ENCODE results near the gene GRIN2C.

Gene GRIN2C

DNA sequence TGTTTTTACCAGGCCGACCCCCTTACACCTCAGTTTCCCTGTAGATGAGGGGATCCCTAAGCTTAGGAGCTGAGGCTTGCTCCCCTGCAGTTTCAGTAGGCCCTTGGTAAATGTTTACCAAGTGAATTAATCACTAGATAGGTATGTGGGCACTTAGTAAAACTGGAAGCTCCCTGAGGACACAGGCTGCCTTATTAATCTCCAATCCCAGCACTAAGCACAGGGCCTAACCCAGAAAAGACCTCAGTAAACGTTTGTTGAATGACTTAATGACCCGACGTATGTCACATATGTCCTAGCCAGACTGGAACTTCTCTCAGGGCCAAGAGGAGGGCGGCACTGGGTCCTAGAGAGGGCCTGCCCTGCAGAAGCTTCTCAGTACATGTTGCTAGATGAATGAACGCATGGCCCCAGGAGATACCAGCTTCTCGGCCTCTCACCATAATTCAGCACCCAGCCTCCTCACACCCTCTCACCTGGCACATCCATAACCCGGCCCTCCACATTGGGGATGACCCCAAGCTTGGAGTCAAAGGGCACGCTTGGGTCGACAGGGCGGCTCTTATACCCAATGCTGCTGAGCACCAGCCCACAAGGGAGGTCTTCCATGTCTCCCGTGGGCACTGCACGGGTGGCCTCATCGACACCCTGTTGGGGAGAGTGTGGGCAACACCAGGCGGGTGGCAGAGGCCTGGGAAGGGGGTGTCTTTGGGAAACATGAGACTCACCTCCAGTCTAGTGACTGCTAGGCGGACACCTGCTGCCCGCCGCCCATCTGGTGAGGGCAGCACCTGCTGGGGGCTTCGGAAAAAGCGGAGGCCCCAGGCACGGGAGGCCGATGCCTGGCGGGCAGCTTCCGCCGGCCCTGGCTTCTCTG, 4.0 kb upstream of the GRIN2C start:
- no peak for DNase-seq

DNA sequence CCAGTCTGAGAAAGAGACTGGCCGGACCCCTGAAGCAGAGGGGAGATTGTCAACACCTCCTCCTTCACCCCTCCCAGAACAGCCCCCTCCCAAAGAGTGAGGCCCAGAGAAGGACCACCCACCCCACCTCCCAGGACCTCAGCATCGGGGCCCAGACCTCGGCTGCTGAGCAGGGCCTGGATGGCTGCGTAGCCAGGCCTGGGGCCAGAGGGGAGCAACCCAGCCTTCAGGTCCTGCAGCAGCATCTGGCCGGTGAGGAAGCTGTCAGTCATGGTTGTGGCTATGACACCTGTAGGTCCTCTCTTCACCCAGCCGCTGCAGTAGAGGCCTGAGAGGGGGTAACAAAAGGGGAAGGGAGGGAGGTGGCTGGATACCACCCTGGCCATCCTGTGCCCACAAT, 3.2 kb upstream of the GRIN2C start:
- no peak for DNase-seq

- DNase-seq, result no peak
These were observed 2.6 kb upstream of the GRIN2C start for GRCh38 chr17:74862108-74862901.

DNA sequence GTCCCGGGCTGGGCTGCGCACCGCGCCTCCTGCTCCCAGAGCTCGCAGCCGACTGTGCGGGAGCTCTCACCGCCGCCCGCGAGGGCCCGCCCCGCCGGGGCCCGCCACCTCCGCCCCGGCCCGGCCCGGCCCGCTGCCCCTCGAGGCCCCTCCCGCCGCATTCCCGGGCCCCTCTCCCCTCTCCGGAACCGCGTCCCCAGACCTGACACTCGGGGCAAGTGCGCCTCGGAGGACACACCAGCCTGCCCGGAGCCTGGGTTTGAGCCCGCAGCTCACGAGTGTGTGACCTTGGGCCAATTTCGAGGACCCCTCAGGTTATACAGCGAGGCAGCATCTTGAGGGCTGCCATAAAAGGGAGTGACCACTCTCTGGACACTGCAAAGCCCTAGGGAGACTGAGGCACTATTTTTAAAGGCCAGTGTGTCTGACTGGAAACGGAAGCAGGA, 2.0 kb upstream of the GRIN2C start:
- no peak for DNase-seq

GRCh38 chr17:74860872-74861661, 1.4 kb upstream of the GRIN2C start:
- no peak for DNase-seq

GRCh38 chr17:74860229-74860871, 665 bp upstream of the GRIN2C start:
- DNase-seq, result no peak

GRCh38 chr17:74858672-74859458, 820 bp downstream of the GRIN2C start:
- DNase-seq, result no peak

- no peak for DNase-seq
These were observed 2.5 kb downstream of the GRIN2C start for GRCh38 chr17:74857191-74857590.

GRCh38 chr17:74856112-74856511, 3.6 kb downstream of the GRIN2C start:
- no peak for DNase-seq

DNA sequence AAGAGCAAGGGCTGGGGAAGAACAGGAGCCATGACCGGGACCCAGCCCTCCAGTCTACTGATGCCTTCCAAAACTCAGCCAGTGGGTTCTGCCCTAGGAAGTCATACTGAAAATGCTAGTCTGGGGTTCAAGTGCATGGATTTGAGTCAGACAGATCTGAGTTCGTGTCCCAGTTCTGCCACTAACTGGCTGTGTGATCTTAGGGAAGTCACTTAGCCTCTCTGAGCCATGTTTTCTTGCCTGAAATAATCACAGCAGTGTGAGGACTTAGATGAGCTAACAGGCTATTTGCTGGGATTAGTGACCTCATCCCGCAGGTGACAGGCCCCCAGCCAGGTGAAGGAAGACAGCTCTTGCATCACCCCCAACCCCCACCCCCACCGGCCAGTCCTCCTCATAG, 4.4 kb downstream of the GRIN2C start:
- DNase-seq, result no peak

GRCh38 chr17:74854792-74855191, 4.9 kb downstream of the GRIN2C start:
- DNase-seq, result no peak

- no peak for DNase-seq
These were observed 6.0 kb downstream of the GRIN2C start for GRCh38 chr17:74853669-74854068.

- DNase-seq, result no peak
These were observed 6.7 kb downstream of the GRIN2C start for GRCh38 chr17:74853048-74853397.

- DNase-seq, result no peak
These were observed 7.2 kb downstream of the GRIN2C start for GRCh38 chr17:74852237-74853047.

- no peak for DNase-seq
These were observed 8.0 kb downstream of the GRIN2C start for GRCh38 chr17:74851612-74852236.

DNA sequence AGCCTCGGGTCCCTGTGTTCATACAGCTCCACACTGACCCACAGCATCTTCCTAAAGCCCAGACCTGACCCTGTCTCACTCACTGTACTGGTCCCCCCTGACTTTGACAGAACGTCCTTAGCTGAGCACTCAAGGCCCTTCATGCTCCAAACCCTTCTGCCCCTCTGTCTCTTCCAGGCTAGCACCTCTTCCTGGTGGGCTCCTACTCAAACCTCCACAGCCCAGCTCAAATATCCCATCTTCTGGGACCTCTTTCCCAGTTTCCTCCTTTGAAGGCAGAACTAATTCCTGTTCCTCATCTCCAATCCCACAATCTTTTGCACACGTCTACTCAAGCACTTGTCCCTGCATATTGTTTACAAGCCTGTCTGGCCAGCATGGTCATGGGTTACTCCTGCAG, 8.8 kb downstream of the GRIN2C start:
- no peak for DNase-seq

DNA sequence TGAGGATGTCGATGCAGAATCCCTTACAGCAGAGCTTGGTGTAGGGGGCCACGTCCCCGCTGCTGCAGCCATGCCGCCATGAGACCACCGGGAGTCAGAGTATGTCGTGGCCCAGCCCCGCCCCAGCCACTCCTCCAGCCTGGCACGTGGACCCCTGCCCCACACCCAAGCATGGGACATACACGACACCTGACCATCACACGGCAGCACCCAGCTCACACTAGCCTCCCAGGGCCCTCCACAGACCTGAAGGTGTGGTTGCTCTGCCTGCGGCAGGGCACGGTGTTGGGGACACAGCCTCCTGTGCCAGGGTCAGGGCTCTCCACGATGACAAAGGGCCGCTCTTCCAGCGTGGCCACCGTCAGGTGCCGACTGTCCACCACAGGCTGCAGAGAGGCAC, 9.4 kb downstream of the GRIN2C start:
- DNase-seq, result no peak

DNA sequence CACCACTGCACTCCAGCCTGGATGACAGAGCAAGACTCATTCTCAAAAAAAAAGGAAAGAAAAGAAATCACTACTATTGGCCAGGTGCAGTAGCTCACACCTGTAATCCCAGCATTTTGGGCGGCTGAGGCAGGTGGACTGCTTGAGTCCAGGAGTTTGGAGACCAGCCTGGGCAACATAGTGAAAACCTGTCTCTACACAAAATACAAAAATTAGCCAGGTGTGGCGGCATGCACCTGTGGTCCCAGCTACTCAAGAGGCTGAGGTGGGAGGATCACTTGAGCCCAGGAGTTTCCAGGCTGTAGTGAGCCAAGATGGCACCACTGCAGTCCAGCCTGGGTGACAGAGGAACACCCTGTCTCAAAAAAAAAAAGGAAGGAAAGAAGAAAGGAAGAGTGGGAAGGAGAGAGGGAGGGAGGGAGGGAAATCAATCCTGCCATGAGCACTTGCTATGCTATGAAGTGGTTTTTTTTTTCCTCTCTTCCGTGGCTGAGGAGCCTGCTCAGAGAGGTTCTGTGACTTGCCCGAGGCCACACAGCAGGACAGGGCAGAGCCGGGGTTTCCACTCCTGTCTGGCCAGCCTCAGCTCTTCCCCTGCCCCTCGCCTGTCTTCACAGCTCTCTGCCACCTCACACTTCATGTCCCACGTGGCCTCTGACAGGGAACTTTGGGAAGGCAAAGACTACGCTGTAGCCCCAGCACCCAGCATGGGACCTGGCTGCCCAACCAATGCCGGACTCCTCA, 10.9 kb downstream of the GRIN2C start:
- no peak for DNase-seq

- DNase-seq, result no peak
These were observed 13.1 kb downstream of the GRIN2C start for GRCh38 chr17:74846621-74847020.

DNA sequence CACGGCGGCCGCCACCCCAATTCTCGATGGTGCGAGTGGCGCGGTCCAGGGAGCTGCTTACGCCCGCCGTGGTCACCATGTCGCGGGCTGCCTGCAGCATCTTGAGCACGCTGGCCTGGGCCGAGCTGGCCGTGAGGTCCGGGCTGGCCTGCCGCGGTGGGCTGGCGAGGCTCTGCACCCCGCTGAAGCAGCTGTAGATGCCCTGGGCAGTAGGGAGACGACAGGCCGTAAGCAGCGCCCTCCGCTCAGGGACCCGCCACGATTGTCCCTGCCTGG, 16.4 kb downstream of the GRIN2C start:
- DNase-seq, result no peak

Data from NCI-H1436 treated with DMSO at 0.1 percent for 48 hours (cell line).